ENCODE measurements around the gene ARF1. TPM values are rescaled to one million over a fixed set of nuclear protein-coding genes. Genes with fewer than 3 reads are reported as not detected.
A peak's percentile ranks its signal among the peaks of the same experiment; 100 is the strongest.

The ARF1 gene
- total and polyA plus RNA-seq, 2 donors (not counting 1 experiment from before 2014, with no cell fraction given), result 193 to 389 TPM

DNA sequence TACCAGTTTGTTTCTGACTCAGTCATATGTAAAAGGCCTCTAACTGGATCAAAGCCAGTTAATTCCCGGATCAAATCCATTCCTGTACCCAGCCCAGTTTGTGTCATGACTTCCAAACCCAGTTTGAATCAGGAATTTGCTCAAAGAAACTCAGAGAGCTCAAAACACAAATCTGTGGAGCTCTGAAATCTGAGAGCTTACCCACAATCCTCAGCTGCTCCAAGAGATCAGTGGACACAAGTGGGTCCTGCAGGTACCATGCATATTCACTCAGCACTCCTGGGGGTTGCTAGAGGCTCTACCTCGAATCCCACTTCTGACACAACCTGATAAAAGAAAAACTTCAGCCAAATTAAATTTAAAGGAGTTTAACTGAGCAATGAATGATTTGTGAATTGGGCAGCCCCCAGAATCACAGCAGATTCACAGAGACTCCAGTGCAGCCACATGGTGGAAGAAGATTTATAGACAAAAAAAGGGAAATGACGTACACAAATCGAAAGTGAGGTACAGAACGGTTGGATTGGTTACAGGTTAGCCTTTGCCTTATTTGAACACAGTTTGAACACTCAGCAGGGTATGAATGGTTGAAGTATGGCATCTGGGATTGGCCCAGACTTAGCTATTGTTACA, 38.5 kb downstream of the ARF1 start:
- Mint-ChIP-seq H3K27me3 (no peaks in the 10 kb centered on the region), H3K9me3 (ENCODE audit: insufficient read depth) (peaks cover 3% of the 10 kb centered on the region), H3K27ac (no peak overlapping the region), H3K4me3 (peak overlapping the region; percentile 8), H3K4me1 (peaks cover 5% of the 10 kb centered on the region)
- no peak overlapping the region for H3K9ac ChIP-seq (ENCODE audit: low read length)
- no peak overlapping the region for H3K27ac ChIP-seq (ENCODE audit: low read length in 2 of 2)
- WGBS (ENCODE audit: insufficient coverage), result 25% methylated on average over 4 of the region's 5 CpGs
- DNase-seq, result peak; percentile 63
- intact Hi-C loops (cut with micrococcal nuclease), result no loop called here
- H4K20me1 ChIP-seq (ENCODE audit: control insufficient read depth, insufficient read depth, low read length, poor library complexity, severe bottlenecking), result no peaks in the 10 kb centered on the region
- H3K4me2 ChIP-seq (replicated peaks; ENCODE audit: low read depth, low read length, poor library complexity, severe bottlenecking), result peak overlapping the region; percentile 39
- H3K36me3 ChIP-seq (replicated peaks in 1 of 2; ENCODE audit: control extremely low read depth in 1 of 2, control insufficient read depth in 1 of 2, extremely low read depth in 1 of 2, insufficient read depth in 2 of 2, low read length in 1 of 2), result no peaks in the 10 kb centered on the region
- no peak overlapping the region for H3K4me3 ChIP-seq (ENCODE audit: control extremely low read depth in 1 of 5, extremely low read depth in 1 of 5, insufficient read depth in 1 of 5, low read depth in 2 of 5, low read length in 4 of 5)
- H3K9me3 ChIP-seq (ENCODE audit: control extremely low read depth in 1 of 3, control insufficient read depth in 2 of 3, insufficient read depth in 1 of 3, low read length in 2 of 3), result no peaks in the 10 kb centered on the region
- H3K79me2 ChIP-seq (ENCODE audit: control insufficient read depth, insufficient read depth, low read length), result no peaks in the 10 kb centered on the region
- no peaks in the 10 kb centered on the region for H3K27me3 ChIP-seq (replicated peaks in 1 of 4; ENCODE audit: control extremely low read depth in 1 of 4, control insufficient read depth in 3 of 4, insufficient read depth in 4 of 4, low read length in 3 of 4)
- TF ChIP-seq, protein P1, sequence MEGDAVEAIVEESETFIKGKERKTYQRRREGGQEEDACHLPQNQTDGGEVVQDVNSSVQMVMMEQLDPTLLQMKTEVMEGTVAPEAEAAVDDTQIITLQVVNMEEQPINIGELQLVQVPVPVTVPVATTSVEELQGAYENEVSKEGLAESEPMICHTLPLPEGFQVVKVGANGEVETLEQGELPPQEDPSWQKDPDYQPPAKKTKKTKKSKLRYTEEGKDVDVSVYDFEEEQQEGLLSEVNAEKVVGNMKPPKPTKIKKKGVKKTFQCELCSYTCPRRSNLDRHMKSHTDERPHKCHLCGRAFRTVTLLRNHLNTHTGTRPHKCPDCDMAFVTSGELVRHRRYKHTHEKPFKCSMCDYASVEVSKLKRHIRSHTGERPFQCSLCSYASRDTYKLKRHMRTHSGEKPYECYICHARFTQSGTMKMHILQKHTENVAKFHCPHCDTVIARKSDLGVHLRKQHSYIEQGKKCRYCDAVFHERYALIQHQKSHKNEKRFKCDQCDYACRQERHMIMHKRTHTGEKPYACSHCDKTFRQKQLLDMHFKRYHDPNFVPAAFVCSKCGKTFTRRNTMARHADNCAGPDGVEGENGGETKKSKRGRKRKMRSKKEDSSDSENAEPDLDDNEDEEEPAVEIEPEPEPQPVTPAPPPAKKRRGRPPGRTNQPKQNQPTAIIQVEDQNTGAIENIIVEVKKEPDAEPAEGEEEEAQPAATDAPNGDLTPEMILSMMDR (IDR thresholded peaks at IDR 0.05), result no peak
- CTCF ChIA-PET, result interaction anchor here (2.9 kb wide), 1 partner anchor 10 kb away, joined by 18 read pairs; no protein-coding TSS in a partner anchor
- POLR2A ChIA-PET, result no interaction called here
- H3K4me1 ChIP-seq (ENCODE audit: control insufficient read depth in 2 of 2, insufficient read depth in 2 of 2, low read length in 2 of 2), result peaks cover 10 to 11% of the 10 kb centered on the region in 2 donors
- ATAC-seq (ENCODE audit: low read depth), result peak; percentile 60
- peak overlapping the region; percentile 41 for H2AFZ ChIP-seq (ENCODE audit: insufficient read depth, low read depth, low read length, poor library complexity, severe bottlenecking)

DNA sequence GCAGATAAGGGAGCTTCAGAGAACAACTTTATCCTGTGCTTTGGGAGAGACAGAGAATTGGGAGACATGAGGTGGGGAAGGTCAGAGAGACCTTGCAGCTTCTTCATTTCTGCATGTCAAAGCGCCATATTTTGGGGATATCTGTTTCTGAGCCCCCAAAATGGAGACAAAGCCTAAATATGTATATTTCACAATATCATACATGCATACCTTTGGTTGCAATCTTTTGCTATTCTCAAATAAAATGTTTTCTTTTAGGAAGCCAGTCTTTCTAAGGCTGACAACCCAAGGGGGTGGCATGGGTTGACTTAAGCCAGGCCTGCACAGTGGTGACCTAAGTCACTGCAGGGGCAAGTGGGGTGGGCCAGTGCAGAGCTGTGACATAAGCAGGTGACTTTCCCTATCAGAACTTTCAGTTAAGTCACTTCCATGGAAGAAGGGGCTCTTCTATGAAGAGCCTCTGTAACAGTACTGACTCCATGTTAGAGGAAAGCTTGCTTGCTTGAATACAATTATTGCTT, 40.5 kb downstream of the ARF1 start:
- no peak for ATAC-seq (ENCODE audit: low read depth)
- WGBS (ENCODE audit: insufficient coverage), result no CpG with 5 or more reads among the region's 1 CpG
- Histone ChIP-seq H4K20me1 (ENCODE audit: control insufficient read depth, insufficient read depth, low read length, poor library complexity, severe bottlenecking) (no peaks in the 10 kb centered on the region), H3K27ac (ENCODE audit: low read length in 2 of 2) (no peak overlapping the region), H3K27me3 (replicated peaks in 1 of 4; ENCODE audit: control extremely low read depth in 1 of 4, control insufficient read depth in 3 of 4, insufficient read depth in 4 of 4, low read length in 3 of 4) (no peaks in the 10 kb centered on the region), H3K4me2 (replicated peaks; ENCODE audit: low read depth, low read length, poor library complexity, severe bottlenecking) (no peak overlapping the region), H3K36me3 (replicated peaks in 1 of 2; ENCODE audit: control extremely low read depth in 1 of 2, control insufficient read depth in 1 of 2, extremely low read depth in 1 of 2, insufficient read depth in 2 of 2, low read length in 1 of 2) (no peaks in the 10 kb centered on the region), H3K9ac (ENCODE audit: low read length) (no peak overlapping the region), H3K9me3 (ENCODE audit: control extremely low read depth in 1 of 3, control insufficient read depth in 2 of 3, insufficient read depth in 1 of 3, low read length in 2 of 3) (no peaks in the 10 kb centered on the region), H3K79me2 (ENCODE audit: control insufficient read depth, insufficient read depth, low read length) (no peaks in the 10 kb centered on the region), H2AFZ (ENCODE audit: insufficient read depth, low read depth, low read length, poor library complexity, severe bottlenecking) (no peak overlapping the region), H3K4me3 (ENCODE audit: control extremely low read depth in 1 of 5, extremely low read depth in 1 of 5, insufficient read depth in 1 of 5, low read depth in 2 of 5, low read length in 4 of 5) (no peak overlapping the region), H3K4me1 (ENCODE audit: control insufficient read depth in 2 of 2, insufficient read depth in 2 of 2, low read length in 2 of 2) (peaks cover 10 to 11% of the 10 kb centered on the region in 2 donors)
- intact Hi-C loops (cut with micrococcal nuclease), result no loop called here
- H3K27ac Mint-ChIP-seq, result no peak overlapping the region
- CTCF ChIA-PET, result interaction anchor here (1.4 to 2.9 kb wide), 2 partner anchors 8 to 48 kb away, joined by 3 to 18 read pairs; no protein-coding TSS in a partner anchor
- TF ChIP-seq, protein P1 (IDR thresholded peaks at IDR 0.05), result no peak
- TF ChIP-seq EZH2 (IDR thresholded peaks at IDR 0.05; ENCODE audit: borderline replicate concordance, insufficient read depth, low read depth, low read length, poor library complexity, severe bottlenecking), result no peak
- H3K4me1 Mint-ChIP-seq, result peaks cover 5% of the 10 kb centered on the region
- H3K9me3 Mint-ChIP-seq (ENCODE audit: insufficient read depth), result peaks cover 2% of the 10 kb centered on the region
- POLR2A ChIA-PET, result no interaction called here
- H3K27me3 Mint-ChIP-seq, result peaks cover 9% of the 10 kb centered on the region
- no peak for DNase-seq
- H3K4me3 Mint-ChIP-seq, result no peak overlapping the region

Data from B cell (primary cell).